ENCODE data around the gene COL1A1.

COL1A1 gene

DNA sequence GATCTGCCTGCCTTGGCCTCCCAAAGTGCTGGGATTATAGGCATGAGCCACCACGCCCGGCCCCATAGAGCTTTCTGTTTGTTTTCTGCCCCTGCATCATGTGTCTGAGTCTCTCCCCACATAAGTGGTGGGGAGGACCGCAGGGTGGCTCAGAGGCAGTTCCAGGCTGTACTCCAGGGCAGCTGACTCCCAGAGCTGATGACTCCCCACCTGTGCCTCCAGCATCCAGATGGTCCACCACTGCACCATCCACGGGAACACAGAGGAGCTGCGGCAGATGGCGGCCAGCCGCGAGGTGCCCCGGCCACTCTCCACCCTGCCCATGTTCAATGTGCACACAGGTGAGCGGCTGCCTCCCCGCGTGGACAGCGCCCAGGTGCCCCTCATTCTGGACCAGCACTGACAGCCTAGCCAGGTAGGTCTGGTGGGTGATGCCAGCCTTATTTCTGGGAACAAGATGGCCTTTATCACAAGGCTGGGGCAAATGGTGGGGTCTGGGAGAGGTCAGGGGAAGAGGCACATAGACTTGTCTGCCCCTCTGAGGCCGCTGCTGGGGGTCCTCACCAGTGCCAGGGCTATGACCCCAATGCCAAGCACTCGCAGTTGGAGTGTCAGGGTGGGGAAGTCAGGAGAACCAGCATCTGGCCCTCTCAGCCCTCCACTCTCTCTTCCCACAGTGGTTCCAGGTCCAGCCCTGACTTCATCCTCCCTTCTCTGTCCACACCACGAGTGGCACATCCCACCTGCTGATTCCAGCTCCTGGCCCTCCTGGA is 26.2 kb downstream of the COL1A1 start:
- H3K27me3 ChIP-seq (ENCODE audit: insufficient read depth, low read length): no peaks in the 10 kb centered on the region
- no peak overlapping the region for H3K4me3 ChIP-seq (ENCODE audit: low read length)
- peaks cover 18% of the 10 kb centered on the region for H3K4me1 ChIP-seq (ENCODE audit: insufficient read depth, low read length)
- H3K9ac ChIP-seq (ENCODE audit: low read depth, low read length): no peak overlapping the region
- H3K27ac ChIP-seq (ENCODE audit: low read depth, low read length): no peak overlapping the region
- no peaks in the 10 kb centered on the region for H3K36me3 ChIP-seq (ENCODE audit: insufficient read depth, low read length)
- 90% methylated on average over 16 of the region's 16 CpGs for WGBS
- H3K9me3 ChIP-seq (ENCODE audit: insufficient read depth, low read depth, low read length): no peaks in the 10 kb centered on the region

GRCh38 chr17:50174444-50174843 is 27.0 kb downstream of the COL1A1 start:
- Histone ChIP-seq H3K4me1 (ENCODE audit: insufficient read depth, low read length) (peaks cover 18% of the 10 kb centered on the region), H3K27me3 (ENCODE audit: insufficient read depth, low read length) (no peaks in the 10 kb centered on the region), H3K36me3 (ENCODE audit: insufficient read depth, low read length) (no peaks in the 10 kb centered on the region), H3K9me3 (ENCODE audit: insufficient read depth, low read depth, low read length) (no peaks in the 10 kb centered on the region), H3K9ac (ENCODE audit: low read depth, low read length) (no peak overlapping the region), H3K4me3 (ENCODE audit: low read length) (no peak overlapping the region), H3K27ac (ENCODE audit: low read depth, low read length) (no peak overlapping the region)
- 98% methylated on average over 5 of the region's 6 CpGs for WGBS

- no peaks in the 10 kb centered on the region for H3K36me3 ChIP-seq (ENCODE audit: insufficient read depth, low read length)
- H3K27ac ChIP-seq (ENCODE audit: low read depth, low read length): no peak overlapping the region
- H3K27me3 ChIP-seq (ENCODE audit: insufficient read depth, low read length): no peaks in the 10 kb centered on the region
- 62% methylated on average over 9 of the region's 10 CpGs for WGBS
- H3K9ac ChIP-seq (ENCODE audit: low read depth, low read length): no peak overlapping the region
- peaks cover 14% of the 10 kb centered on the region for H3K4me1 ChIP-seq (ENCODE audit: insufficient read depth, low read length)
- no peak overlapping the region for H3K4me3 ChIP-seq (ENCODE audit: low read length)
- H3K9me3 ChIP-seq (ENCODE audit: insufficient read depth, low read depth, low read length): no peaks in the 10 kb centered on the region
These were observed 28.0 kb downstream of the COL1A1 start for GRCh38 chr17:50173335-50173941.

DNA sequence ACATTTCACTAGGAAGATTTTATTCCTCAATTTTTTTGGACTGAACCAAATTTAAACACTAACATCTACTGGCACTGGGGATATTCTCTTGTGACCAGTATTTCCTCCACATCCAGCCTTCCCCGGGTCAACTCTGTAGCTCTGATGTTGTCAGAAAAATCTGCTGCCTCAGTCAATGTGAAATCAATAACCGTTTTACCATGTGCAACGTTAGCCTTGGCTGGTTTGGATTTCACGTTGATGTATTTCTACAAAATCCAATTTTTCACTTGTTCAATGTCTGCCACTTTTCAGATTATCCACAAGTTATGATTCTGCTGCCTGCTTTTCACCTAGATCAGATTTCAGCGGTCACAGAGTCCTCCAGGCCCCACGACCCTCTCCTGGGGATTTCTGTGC is 28.5 kb downstream of the COL1A1 start:
- no peak overlapping the region for H3K27ac ChIP-seq (ENCODE audit: low read depth, low read length)
- H3K27me3 ChIP-seq (ENCODE audit: insufficient read depth, low read length): no peaks in the 10 kb centered on the region
- H3K9ac ChIP-seq (ENCODE audit: low read depth, low read length): no peak overlapping the region
- WGBS: 87% methylated on average over 6 of the region's 6 CpGs
- no peaks in the 10 kb centered on the region for H3K36me3 ChIP-seq (ENCODE audit: insufficient read depth, low read length)
- H3K4me1 ChIP-seq (ENCODE audit: insufficient read depth, low read length): peaks cover 9% of the 10 kb centered on the region; the same call in 1 of the 2 replicates
- H3K4me3 ChIP-seq (ENCODE audit: low read length): no peak overlapping the region
- no peaks in the 10 kb centered on the region for H3K9me3 ChIP-seq (ENCODE audit: insufficient read depth, low read depth, low read length)

- H3K4me3 ChIP-seq (ENCODE audit: low read length): no peak overlapping the region
- no peaks in the 10 kb centered on the region for H3K9me3 ChIP-seq (ENCODE audit: insufficient read depth, low read depth, low read length)
- WGBS: 95% methylated on average over 11 of the region's 11 CpGs
- peaks cover 4% of the 10 kb centered on the region; the same call in 1 of the 2 replicates for H3K4me1 ChIP-seq (ENCODE audit: insufficient read depth, low read length)
- H3K36me3 ChIP-seq (ENCODE audit: insufficient read depth, low read length): no peaks in the 10 kb centered on the region
- H3K27me3 ChIP-seq (ENCODE audit: insufficient read depth, low read length): no peaks in the 10 kb centered on the region
- H3K9ac ChIP-seq (ENCODE audit: low read depth, low read length): no peak overlapping the region
- no peak overlapping the region for H3K27ac ChIP-seq (ENCODE audit: low read depth, low read length)
These were observed 29.3 kb downstream of the COL1A1 start for GRCh38 chr17:50172130-50172529.

- Histone ChIP-seq H3K27me3 (ENCODE audit: insufficient read depth, low read length) (no peaks in the 10 kb centered on the region), H3K36me3 (ENCODE audit: insufficient read depth, low read length) (no peaks in the 10 kb centered on the region), H3K4me1 (ENCODE audit: insufficient read depth, low read length) (peaks cover 4% of the 10 kb centered on the region; the same call in 1 of the 2 replicates), H3K4me3 (ENCODE audit: low read length) (no peak overlapping the region), H3K9ac (ENCODE audit: low read depth, low read length) (no peak overlapping the region), H3K27ac (ENCODE audit: low read depth, low read length) (no peak overlapping the region), H3K9me3 (ENCODE audit: insufficient read depth, low read depth, low read length) (no peaks in the 10 kb centered on the region)
- 94% methylated on average over 17 of the region's 17 CpGs for WGBS
These were observed 29.9 kb downstream of the COL1A1 start for GRCh38 chr17:50171371-50172071.

DNA sequence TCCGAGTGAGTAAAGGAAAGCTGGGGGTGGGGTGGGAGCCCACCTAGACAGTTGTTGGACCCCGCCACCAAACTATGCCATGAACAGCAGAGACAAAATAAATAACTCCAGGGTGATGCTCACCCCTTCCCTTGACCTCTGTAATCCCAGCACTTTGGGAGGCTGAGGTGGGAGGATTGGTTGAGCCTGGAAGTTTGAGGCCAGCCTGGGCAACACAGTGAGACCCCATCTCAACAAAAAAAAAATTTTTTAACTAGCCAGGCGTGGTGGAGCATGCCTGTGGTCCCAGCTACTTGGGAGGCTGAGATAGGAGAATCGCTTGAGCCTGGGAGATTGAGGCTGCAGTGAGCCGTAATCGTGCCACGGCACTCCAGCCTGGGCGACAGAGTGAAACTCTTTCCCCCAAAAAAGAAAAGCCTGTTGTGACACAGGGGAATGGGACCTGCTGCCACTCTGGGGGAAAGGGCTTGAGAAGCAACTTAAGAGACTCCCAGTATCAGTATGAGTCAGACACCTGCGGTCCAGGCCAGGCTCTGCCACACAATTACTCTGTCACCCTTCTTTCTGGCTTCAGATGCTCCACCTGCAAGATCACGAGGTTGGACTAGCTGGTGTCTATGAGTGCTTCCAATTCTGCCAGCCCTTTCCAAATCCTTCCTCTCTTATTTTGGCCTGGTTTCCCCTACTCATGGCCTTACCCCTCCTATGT is 30.6 kb downstream of the COL1A1 start:
- H3K36me3 ChIP-seq (ENCODE audit: insufficient read depth, low read length): no peaks in the 10 kb centered on the region
- no peaks in the 10 kb centered on the region for H3K27me3 ChIP-seq (ENCODE audit: insufficient read depth, low read length)
- no peak overlapping the region for H3K9ac ChIP-seq (ENCODE audit: low read depth, low read length)
- WGBS: 93% methylated on average over 10 of the region's 10 CpGs
- no peaks in the 10 kb centered on the region for H3K9me3 ChIP-seq (ENCODE audit: insufficient read depth, low read depth, low read length)
- no peak overlapping the region for H3K4me3 ChIP-seq (ENCODE audit: low read length)
- H3K27ac ChIP-seq (ENCODE audit: low read depth, low read length): no peak overlapping the region
- H3K4me1 ChIP-seq (ENCODE audit: insufficient read depth, low read length): peaks cover 4% of the 10 kb centered on the region

DNA sequence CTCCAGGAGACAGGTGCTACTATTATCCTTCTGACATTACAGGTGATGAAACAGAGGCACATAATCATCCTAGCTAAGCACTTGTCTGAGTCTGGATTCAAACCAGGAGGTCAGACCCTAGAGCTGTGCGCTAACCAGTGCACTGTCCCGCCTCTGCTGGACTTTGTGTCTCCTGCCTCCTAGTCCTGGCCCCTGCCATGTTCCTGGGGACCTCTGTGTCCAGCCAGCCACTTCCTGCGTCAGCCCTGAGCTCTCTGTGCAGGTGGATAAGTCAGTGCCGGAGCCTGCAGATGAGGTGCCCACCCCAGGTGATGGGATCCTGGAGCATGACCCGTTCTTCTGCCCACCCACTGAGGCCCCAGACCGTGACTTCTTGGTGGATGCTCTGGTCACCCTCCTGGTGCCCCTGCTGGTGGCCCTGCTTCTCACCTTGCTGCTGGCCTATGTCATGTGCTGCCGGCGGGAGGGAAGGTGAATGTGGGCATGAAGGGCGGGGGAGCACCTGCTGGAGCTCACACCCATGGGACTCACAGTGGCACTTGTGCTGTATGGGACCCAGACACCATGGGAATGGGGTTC is 31.5 kb downstream of the COL1A1 start:
- no peaks in the 10 kb centered on the region for H3K36me3 ChIP-seq (ENCODE audit: insufficient read depth, low read length)
- peaks cover 4% of the 10 kb centered on the region for H3K4me1 ChIP-seq (ENCODE audit: insufficient read depth, low read length)
- no peaks in the 10 kb centered on the region for H3K27me3 ChIP-seq (ENCODE audit: insufficient read depth, low read length)
- no peak overlapping the region for H3K9ac ChIP-seq (ENCODE audit: low read depth, low read length)
- no peaks in the 10 kb centered on the region for H3K9me3 ChIP-seq (ENCODE audit: insufficient read depth, low read depth, low read length)
- 90% methylated on average over 9 of the region's 9 CpGs for WGBS
- no peak overlapping the region for H3K27ac ChIP-seq (ENCODE audit: low read depth, low read length)
- no peak overlapping the region for H3K4me3 ChIP-seq (ENCODE audit: low read length)

DNA sequence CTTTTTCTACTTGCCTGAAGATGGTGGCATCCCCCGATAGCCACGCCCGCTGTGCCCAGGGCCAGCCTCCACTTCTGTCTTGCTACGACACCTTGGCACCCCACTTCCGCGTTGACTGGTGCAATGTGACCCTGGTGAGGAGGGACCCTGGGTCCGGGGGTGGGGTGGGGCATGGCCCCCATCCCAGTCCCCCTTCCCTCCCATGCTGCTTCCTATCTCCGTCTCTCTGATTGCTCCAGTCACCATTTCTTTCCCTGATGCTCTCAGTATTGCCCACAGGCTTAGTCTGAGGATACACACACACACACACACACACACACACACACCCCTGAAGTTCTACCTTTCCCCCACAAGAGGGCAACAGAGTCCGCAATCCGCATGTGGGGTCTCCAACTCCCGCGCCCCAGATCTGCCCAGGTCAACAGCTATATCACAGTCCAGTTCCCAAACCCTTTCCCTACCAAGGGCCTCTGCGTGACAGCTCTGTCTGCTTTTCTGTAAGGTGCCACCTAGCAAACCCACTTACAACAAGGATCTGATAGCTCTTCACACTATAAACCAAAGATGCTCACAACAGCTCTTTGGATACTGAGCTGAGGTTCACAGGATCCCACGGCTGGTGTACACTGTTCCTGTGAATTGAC is 32.2 kb downstream of the COL1A1 start:
- H3K4me1 ChIP-seq (ENCODE audit: insufficient read depth, low read length): peaks cover 4% of the 10 kb centered on the region
- H3K4me3 ChIP-seq (ENCODE audit: low read length): no peak overlapping the region
- H3K9ac ChIP-seq (ENCODE audit: low read depth, low read length): no peak overlapping the region
- no peaks in the 10 kb centered on the region for H3K36me3 ChIP-seq (ENCODE audit: insufficient read depth, low read length)
- no peak overlapping the region for H3K27ac ChIP-seq (ENCODE audit: low read depth, low read length)
- 54% methylated on average over 14 of the region's 14 CpGs for WGBS
- no peaks in the 10 kb centered on the region for H3K27me3 ChIP-seq (ENCODE audit: insufficient read depth, low read length)
- no peaks in the 10 kb centered on the region for H3K9me3 ChIP-seq (ENCODE audit: insufficient read depth, low read depth, low read length)

DNA sequence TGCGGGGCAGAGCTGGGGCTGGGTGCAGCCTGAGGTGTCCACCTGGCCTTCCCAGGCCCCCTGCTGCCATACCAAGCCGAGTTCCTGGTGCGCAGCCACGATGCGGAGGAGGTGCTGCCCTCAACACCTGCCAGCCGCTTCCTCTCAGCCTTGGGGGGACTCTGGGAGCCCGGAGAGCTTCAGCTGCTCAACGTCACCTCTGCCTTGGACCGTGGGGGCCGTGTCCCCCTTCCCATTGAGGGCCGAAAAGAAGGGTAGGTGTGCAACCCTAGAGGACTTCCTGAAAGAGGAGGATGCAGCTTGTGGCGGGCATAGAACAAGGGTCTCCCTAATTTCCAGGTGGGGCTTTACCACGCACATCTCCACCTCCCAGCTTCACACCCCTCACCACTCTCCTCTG is 33.1 kb downstream of the COL1A1 start:
- Histone ChIP-seq H3K9ac (ENCODE audit: low read depth, low read length) (no peak overlapping the region), H3K9me3 (ENCODE audit: insufficient read depth, low read depth, low read length) (no peaks in the 10 kb centered on the region), H3K27me3 (ENCODE audit: insufficient read depth, low read length) (no peaks in the 10 kb centered on the region), H3K27ac (ENCODE audit: low read depth, low read length) (no peak overlapping the region), H3K4me1 (ENCODE audit: insufficient read depth, low read length) (no peaks in the 10 kb centered on the region; the same call in none of the 2 replicates), H3K4me3 (ENCODE audit: low read length) (no peak overlapping the region), H3K36me3 (ENCODE audit: insufficient read depth, low read length) (no peaks in the 10 kb centered on the region)
- WGBS: 87% methylated on average over 13 of the region's 13 CpGs
